HG03457 (cell line): Measurements from ENCODE around the gene FAM110C.
"Not testable (repeated sequence)": the region's sequence is repeated elsewhere in the genome, so short reads cannot be mapped to it uniquely, and the experiment has no call there.

Experiments used
- ATAC-seq: cut with Tn5 transposase; IDR thresholded peaks from one replicate; pipeline ENCODE4 v1.9.1; 2021; ENCODE audit warnings: moderate number of reproducible peaks; ENCODE audit not compliant: unreplicated experiment

FAM110C gene

DNA sequence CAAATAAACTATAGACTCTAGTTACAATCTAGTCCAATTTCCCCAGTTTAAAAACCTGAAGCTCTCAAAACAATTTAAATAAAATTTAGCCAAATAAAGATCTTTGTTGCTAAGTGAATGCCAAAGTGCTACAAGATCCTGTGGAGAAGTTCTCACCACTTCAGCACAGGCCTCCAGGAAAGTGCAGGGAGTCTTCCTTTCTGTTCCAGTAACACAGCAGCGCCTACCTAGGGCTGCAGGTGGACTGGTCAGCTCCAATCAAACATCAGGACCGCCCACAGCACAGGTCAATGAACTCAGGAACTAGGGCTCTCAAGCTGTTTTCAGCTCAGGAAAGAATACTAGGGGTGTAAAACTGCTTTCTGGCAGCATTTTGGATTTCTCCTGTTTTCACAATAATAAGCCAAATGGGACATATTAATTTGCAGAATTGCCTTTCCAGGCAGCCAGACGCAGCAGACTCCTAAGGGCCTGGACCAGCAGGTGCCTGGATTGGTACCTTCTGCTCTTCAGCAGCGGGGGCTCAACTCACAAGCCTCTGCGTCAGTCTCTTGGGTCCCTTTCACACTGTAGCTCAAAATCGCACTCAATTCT is 1.5 kb downstream of the FAM110C start:
- ATAC-seq = no peak

DNA sequence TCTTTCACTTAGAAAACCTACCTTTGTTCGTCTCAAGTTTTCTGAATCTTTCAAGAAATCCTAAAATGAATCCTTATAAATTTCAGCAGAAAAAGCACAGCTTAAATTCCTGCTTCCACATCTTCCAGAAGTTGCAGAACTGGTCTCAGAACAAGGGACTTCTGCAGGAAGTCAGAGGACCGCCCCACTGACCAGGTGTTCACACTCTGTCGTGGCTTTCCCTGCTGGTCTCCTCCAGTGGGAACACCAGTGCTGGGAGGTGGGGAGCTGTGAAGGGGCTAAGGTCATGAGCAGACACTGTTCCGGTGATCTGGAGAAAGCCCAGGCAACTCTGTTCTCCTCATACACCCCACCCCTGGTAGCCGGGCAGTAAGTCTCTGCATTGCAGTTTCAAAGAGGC is 3.5 kb downstream of the FAM110C start:
- ATAC-seq = no peak

DNA sequence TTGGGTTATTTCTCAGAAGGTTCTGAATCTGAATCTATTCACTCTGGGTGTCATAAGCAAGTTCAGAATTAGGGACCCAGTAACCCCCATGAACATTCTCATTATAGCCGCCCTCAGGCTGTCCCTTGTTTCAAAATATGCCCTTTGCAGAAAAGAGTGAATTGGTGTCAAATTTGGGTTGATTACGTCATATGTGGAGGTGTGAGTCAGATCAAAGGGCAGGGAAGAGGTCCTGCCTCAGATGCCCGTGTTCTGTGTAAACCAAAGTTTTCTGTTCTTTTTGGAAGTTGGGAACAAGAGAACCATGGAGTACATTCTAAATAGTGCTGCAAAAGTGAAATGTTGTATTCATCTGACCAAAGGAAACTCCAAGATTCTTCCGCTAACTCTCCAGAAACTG is 5.8 kb downstream of the FAM110C start:
- no peak for ATAC-seq

DNA sequence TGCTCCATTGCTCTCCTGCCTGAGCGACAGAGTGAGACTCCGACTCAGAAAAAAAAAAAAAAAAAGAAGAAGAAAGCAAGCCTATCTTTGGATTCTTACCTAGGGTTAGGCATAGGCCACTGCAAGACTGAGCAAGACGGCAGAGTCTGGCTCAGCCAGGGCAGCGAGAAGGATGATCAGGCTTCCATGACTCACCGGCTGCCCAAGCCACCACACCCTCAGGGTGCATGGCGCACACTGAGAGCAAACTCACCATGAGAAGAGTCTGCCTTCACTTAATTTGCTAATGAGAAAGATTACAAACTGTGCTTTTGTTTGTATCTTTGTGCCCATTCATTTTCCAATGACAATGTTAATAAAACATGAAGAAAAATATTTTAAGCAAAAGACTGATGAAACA is 8.2 kb downstream of the FAM110C start:
- ATAC-seq = no peak

DNA sequence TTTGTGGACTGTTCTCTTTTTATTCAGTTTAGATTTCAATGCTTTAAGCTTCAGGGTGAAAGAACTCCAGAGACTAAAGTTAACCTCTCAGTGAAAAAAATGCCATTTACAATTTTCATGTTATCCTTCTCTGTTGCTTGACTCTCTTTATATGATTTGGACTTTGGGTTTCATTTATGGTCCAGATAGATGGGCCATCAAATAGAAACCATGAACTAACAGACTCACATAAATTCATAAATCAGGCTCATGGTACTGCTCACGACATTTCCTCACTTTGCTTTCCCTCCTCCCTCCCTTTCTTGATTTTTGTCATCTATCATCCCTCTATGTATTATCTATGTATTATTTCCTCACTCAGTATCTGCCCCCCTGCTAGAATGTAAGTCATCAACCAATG is 10.0 kb downstream of the FAM110C start:
- no peak for ATAC-seq

DNA sequence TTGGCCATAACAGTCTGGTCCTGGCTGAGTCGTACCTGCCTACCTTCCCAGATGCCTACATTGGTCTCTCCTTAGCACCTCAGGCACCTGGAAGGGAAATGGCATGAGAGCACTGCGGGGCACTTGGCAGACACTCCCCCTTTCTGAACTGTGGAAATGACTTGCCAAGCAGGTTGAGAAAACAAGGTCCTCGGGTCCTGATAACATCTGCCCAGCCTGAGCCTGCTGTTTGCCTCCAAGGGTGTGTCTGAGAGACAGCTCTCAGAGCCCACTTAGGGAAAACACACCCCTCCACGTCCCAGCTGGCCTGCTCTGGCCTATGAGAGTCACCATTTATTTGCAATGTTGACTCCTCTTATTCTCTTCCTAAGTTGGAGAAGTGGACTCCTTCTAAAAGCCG is 10.5 kb downstream of the FAM110C start:
- no peak for ATAC-seq

DNA sequence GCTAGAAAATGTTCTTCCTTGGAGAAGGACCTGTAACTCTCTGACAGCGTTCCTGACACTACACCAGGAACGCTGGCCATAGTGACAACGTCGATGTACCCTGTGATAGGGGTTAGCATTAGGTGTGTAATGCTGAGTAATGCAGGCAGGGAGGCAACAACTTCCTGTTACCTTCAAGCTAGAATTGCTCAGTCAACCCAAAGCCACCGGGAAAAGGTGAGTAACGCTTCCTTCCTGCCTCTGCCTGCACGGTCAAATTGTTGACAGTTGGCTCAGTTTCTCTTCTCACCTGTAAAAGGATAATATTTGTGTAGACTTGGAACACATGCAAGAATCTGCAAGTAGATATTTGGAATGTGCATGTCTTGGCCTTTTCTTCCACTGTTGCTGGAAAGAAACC is 12.7 kb downstream of the FAM110C start:
- ATAC-seq = no peak

DNA sequence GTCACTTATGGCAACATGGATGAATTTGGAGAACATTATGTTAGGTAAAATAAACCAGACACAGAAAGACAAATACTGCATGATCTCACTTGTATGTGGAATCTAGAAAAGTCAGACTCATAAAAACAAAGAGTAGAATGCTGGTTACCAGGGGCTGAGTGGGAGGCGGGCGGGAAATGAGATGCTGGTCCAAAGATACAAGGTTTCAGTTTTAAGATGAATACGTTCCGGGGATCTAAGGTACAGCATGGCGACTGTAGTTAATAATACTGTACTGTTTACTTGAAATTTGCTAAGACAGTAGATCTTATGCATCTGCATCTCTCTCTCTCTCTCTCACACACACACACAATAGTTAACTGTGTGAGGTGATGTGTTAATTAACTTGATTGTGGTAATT is 14.2 kb downstream of the FAM110C start:
- ATAC-seq = no peak

DNA sequence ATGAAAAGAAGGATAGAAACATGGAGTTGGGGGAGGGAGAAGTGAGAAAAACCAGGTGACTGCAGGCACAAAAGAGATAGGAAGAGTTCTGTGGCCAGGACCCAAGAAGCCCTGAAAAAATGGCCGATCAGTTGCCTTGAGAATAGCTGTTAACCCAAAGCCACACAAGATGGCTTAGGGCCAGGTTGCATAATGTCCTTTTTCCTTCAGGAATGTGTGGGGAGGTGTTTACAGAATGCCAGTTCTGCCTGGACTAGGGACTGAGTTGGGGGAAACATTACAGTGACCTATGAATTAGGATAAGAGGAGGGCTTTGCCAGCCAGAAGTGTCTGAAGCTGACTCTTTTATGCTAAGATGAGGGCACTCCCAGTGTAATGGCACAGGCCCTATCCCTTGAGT is 17.1 kb downstream of the FAM110C start:
- ATAC-seq = no peak

DNA sequence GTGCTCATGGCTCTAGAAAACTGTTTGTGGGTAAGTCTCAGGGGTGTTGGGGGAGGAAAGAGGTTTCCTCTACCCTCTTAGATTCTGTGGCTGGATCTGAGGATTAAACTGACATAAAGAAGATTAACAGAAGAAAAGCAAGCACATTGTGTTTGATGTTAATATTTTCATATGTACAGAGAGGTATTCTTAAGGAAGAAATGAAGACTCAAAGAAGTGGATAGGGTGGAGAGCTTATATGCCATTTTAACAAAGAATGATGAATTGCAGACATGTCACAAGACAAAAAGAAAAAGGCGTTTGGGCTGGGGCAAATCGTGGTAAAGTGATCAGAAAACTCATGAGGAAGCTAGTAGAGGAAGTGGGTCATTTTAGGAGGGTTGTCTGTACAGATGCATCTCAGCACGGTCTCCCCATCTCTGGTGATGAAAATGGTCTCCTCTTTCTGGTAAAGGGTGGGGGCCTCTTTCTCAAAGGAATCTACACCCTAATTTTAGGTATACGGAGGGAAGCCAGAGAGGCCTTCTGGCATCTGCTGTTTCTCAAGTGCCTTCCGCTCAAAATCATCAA is 17.8 kb downstream of the FAM110C start:
- ATAC-seq = no peak

DNA sequence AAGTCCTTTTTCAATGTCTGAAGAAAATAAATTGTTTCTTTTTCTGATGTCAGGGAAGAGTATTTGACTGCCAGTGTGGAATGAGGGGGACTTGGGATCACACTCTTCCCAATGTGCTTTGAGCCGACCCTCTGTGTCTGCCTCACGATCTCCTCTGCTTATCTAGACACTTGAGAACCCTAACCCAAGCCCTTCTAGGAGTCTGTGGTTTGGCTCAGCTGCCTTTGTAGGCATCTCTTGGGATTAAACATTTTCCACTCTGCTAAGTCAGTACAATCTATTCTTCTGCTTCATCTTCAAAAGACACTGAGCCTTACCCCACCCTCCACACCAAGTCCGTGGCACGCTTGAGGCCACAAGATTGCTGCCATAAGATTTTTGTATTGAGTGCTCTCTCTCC is 19.4 kb downstream of the FAM110C start:
- no peak for ATAC-seq

DNA sequence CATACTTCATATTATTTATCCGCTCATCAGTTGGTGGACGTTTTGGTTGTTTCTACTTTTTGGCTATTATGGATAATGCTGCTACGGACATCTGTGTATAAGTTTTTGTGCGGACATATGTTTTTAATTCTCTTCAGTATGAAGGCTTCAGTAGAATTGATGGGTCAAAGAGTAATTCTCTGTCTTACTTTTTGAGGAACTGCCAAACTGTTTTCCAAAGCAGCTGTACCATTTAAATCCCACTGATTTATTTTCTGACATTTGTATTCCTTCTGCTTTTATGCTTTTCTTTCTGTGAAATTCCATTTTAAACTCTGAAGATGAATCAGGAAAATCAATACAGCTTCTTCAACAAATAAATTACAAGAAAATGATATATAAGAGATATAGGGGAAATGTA is 20.8 kb downstream of the FAM110C start:
- no peak for ATAC-seq

DNA sequence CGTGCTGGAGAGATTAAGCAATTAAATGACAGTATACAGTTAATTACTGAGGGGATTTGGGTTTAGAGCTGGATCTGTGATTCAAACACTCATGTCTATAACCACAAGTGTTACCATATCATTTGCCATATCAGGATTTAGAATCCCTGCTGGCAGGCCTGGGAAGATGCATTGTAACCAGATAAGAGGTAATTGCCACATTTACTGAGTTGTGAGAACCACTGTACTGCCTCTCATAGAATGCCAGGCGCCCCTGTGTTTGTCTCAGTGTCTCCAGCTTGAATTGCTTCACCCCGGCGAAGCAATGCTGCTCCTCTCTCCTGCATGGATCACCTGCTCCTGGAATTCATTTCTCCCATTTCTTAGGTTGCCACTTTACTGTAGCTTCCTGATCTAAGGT is 21.7 kb downstream of the FAM110C start:
- not testable (repeated sequence) for ATAC-seq

DNA sequence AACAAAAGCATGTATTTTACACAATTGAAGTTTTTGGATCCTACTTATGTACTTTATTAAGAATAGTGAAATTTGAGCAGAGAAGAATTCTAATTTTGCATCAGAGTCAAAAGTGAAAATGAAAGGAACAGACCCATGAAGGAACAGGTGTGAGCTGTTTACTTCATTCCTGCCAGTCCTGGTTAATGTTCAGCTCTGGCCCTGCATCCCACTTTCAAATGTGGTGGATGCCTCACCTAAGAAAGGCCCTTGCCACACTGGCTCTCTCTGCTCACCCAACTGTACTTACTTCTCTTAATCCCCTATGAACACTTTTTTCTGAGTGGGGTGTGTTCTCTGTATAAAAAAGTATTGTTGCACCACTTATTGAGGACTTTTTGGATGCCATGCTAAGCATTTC is 22.2 kb downstream of the FAM110C start:
- peak; percentile 98 for ATAC-seq

DNA sequence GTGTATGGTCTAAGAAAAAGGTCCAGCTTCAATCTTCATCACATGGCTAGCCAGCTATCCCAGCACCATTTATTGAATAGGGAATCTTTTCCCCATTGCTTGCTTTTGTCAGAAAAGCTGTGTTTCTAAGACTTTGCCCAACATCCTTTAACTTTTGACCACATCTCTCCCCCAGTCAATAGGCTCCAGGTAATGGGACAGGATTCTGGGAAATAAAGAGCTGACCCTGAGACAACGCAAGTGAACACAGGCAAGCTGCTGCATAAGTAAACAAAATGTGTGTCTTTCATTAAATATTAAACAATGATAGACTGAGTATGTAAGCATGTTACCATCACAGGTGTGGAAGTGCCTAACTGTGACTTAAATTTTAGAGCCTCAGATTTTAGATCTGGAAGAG is 23.0 kb downstream of the FAM110C start:
- no peak for ATAC-seq

DNA sequence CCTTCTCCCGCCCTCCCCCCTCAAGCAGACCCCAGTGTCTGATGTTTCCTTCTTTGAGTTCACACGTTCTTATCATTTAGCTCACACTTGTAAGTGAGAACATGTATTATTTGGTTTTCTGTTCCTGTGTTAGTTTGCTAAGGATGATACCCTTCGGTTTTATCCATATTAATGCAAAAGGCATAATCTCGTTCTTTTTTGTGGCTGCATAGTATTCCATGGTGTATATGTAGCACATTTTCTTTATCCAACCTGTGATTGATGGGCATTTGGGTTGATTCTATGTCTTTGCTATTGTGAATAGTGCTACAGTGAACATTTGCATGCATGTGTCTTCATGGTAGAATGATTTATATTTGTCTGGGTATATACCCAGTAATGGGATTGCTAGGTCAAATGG is 24.1 kb downstream of the FAM110C start:
- not testable (repeated sequence) for ATAC-seq

DNA sequence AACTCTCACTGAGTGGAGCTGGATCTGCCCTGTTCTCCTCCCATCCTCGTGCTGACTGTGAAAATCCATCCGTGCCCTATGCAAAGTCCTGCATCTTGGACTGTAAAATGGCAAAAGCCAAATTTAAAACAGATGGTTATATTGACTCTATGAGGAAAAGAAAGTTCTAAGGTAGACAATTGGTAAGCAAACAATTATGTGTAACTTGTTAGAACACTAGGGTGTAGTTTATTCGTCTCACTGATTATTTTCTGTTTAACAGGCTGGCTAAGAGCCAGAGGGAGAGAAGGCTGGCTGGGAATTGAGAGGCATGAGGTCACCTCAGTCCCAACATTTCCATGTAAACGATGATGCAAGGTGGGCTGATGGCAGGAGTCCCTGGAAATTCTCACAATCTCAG is 26.0 kb downstream of the FAM110C start:
- ATAC-seq = not testable (repeated sequence)

DNA sequence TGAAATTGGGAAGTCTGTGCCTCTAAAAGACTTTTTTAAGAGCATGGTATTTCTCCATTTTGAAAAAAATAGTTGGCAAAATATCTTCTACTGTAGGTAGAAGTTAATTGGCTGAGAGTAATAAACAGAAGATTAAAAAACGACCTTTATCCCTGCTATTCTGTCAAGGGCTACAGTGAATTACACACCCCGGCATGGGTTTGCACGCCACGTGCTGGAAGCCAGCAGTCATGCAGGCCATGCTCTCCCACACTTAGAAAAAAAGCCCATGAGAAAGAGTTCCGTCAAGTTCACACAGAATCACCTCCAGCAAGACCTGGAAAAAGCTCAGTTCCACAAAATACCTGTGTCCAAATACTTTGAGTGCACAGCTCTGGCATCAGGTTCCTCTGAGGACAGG is 26.8 kb downstream of the FAM110C start:
- ATAC-seq = no peak

DNA sequence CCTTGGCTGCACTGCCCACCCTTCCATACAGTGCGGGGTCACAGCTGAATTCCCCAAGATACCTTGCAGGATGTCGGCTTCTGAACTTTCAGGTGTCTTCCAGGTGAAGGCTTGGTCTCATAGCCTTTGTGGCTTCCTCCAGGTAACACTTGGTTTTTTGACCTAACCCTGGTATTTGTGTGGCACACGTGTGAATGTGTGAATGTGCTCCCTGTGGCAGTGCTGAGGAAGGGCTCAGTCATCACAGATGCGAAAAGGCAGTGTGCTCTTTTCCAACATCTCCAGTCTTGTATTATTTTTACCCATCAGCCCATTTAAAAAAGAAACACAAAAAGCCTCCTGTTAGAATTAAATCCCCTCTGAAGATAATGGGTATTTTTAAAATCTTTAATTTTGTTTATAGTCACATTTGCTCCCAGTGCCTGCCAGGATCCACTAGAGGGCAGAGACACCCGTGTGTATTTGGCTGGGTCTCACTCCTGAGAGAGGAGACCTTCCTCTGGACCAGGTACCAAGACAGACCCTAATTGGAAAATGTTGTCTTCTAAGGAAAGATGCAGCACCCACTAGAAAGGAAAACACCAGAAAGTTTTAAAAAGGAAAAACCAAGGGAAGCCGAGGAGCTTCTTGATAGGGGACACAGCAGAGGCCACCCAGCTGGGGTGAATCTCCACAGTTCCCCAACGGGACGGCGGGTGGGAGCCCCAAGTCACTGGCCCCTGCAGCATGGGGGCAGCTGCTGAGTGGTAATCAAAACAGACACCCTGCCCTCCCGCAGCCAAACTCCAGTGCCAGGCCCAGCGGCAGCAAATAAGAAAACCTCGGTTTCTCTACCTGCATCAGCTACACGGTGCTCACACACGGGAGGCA is 27.7 kb downstream of the FAM110C start:
- no peak for ATAC-seq

DNA sequence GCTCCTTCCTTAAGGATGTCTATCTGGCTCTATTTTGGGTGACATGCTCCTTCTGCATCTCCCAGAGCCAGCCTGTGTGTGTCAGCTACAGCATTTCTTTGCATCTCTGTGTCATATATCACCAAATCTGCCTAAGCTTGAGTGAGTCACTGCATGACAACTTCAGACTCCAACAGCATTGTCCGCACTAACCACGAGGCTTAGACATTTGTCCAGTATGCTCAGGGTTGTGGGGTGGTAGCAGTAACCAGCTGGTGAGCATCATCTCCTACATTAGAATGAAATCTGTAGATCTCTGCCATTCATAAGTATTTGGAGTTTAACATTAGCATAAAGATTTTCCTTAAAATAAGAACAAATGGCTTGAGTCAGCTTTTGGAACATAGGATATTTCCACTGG is 30.4 kb downstream of the FAM110C start:
- ATAC-seq = not testable (repeated sequence)

DNA sequence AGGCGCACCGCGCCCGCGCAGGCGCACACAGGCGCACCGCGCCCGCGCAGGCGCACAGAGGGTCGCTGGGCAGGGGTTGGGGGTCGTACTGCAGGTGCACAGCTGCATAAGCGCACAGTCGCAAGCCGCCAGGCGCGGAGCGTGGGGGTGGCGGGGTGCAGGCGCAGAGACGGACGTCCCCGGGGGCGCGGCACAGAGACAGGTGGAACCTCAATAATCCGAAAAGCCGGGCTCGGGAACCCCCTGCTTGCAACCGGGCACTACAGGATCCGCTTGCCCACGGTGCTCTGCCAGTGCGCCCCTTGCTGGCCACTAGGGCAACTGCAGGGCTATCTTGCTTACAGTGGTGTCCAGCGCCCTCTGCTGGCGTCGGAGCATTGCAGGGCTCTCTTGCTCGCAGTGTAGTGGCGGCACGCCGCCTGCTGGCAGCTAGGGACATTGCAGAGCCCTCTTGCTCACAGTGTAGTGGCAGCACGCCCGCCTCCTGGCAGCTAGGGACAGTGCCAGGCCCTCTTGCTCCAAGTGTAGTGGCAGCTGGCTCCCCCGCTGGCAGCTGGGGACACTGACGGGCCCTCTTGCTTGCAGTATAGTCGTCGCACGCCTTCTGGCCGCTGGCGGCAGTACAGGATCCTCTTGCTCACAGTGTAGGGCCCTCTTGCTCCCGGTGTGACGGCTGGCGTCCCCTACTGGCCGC is 34.9 kb downstream of the FAM110C start:
- ATAC-seq = no peak
